Pancreas (tissue), 10 donors: ENCODE measurements around the gene SLC9A6. TPM values are rescaled to one million over a fixed set of nuclear protein-coding genes. Genes with fewer than 3 reads are reported as not detected.

Source experiments
- ATAC-seq, 4 donors: fragments of 200-7000 bp; cut with Tn5 transposase; one replicate each; pipeline versions ENCODE4 v1.8.0 to v1.9.1; 2020; ENCODE audit warnings: mild to moderate bottlenecking in 4 of 4, moderate library complexity in 4 of 4
- DNase-seq, 6 donors: peaks; one replicate each; pipeline ENCODE4 v3.0.0-alpha.2; 2020
- FAIRE-seq: peaks from 2 replicates; lab custom pipeline; 2012; peaks lifted over from hg19 to GRCh38; lab: Jason Lieb, UNC
- H3K27ac ChIP-seq, 4 donors: fragments of 200-600 bp; sonication (generic); 1 replicate in 3 of 4; 2 replicates in 1 of 4; pipeline versions ENCODE4 v1.5.0 to v1.8.0; 2020
- H3K27me3 ChIP-seq, 4 donors: fragments of 200-600 bp; one replicate each; pipeline ENCODE4 v1.8.0; 2021
- H3K36me3 ChIP-seq, 3 donors: fragments of 200-600 bp; sonication (generic) in 1 of 3; one replicate each; pipeline versions ENCODE4 v1.5.0 to v1.8.0; 2020 to 2021
- H3K4me1 ChIP-seq, 3 donors: fragments of 200-600 bp; one replicate each; pipeline ENCODE4 v1.8.0; 2021
- H3K4me3 ChIP-seq, 4 donors: fragments of 200-600 bp; sonication (generic) in 2 of 4; one replicate each; pipeline versions ENCODE4 v1.5.0 to v1.8.0; 2020 to 2021
- H3K9me3 ChIP-seq, 4 donors: fragments of 200-600 bp; one replicate each; pipeline ENCODE4 v1.8.0; 2021
- CTCF ChIP-seq, 4 donors: fragments of 200-600 bp; sonication (generic) in 3 of 4; IDR thresholded peaks; one replicate each; pipeline versions ENCODE4 v1.5.0 to v1.8.0; 2021; ENCODE audit warnings: antibody characterized with exemption in 4 of 4
- WGBS, 2 donors: extraction: QIAGEN DNeasy Blood & Tissue Kit; methylation state at CpG; one replicate each; pipeline ENCODE4 v1.1.7; 2013; 5-methylcytosine and 5-hydroxymethylcytosine counted together
- intact Hi-C, 3 donors: fragments of 100-400 bp; cut with DNase I; formaldehyde crosslinking; loops; one replicate each; pipeline versions ENCODE4 v1.11.1 to v1.14.2; 2022
- polyA plus RNA-seq, 2 donors: library from polyadenylated mRNA; stranded (reverse); fragments of 200-250 nt; gene quantifications; one replicate each; pipeline ENCODE4 v1.2.3, GENCODE V29; 2013
- total RNA-seq, 6 donors: library from RNA; stranded (reverse); fragmentation: NEBNext Ultra II Directional in 4 of 6; extraction: Animal tissue kit (Norgen Biotek cat#: 25700) in 4 of 6; gene quantifications; one replicate each; pipeline versions ENCODE4 v1.2.1 to v1.2.4, GENCODE V29; 2021 to 2023
- donor health status: healthy with polysubstance abuse.
- donor health status: DM: no; HTN: no; CAD: no; lungs with moderate emphysema.
- donor health status: DM: no; HTN: no; CAD: no.
- donor health status: control.
- donor health status: control.
- donor health status: Bipolar disorder and iron deficiency.
- donor health status: DM: yes; HTN: yes; CAD: no.
- donor health status: DM: no; HTN: no; CAD: no.
- donor health status: DM: no; HTN: no; CAD: no.
- donor health status: DM: yes; HTN: yes; CAD: no.

The SLC9A6 gene
- total and polyA plus RNA-seq, 8 donors: 2.1 to 8.3 (median 4.4) TPM

GRCh38 chrX:136030303-136031191 is 45.3 kb downstream of the SLC9A6 start:
- DNase-seq: no peak
- no peak for TF ChIP-seq CTCF (IDR thresholded peaks at IDR 0.05)
- WGBS, 2 donors: 61 to 86% methylated on average over 9 of the region's 9 CpGs
- H3K36me3 ChIP-seq: no peaks in the 10 kb centered on the region
- H3K4me3 ChIP-seq: no peak overlapping the region
- ATAC-seq: peak in 2 of 4 donors; percentile 34 to 35
- intact Hi-C loops: no loop called here
- FAIRE-seq: no peak
- H3K27me3 ChIP-seq: no peaks in the 10 kb centered on the region
- H3K4me1 ChIP-seq: no peaks in the 10 kb centered on the region
- H3K9me3 ChIP-seq: no peaks in the 10 kb centered on the region
- H3K27ac ChIP-seq: no peak overlapping the region

DNA sequence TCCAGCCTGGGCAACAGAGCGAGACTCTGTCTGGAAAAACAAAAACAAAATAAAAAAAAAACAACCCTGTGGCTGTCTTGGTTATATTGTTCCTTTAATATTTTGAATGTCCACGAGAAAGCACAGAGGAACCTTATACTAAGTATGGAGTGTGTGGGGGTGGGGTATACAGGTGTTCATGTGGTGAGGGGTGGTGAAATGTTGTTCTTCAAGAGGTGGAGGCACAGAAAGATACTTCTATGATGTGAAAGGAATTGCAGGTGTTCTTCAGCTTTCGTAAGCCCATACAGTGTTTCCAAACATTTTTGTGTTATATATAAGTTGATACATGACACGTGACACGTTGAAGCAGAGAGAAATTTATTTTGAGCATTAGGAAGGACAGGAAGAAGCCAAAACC is 46.4 kb downstream of the SLC9A6 start:
- no peaks in the 10 kb centered on the region for H3K27me3 ChIP-seq
- no peaks in the 10 kb centered on the region for H3K36me3 ChIP-seq
- intact Hi-C loops: no loop called here
- H3K4me3 ChIP-seq: no peak overlapping the region
- no peak for TF ChIP-seq CTCF (IDR thresholded peaks at IDR 0.05)
- no peak overlapping the region for H3K27ac ChIP-seq
- ATAC-seq (no peak), FAIRE-seq (no peak), DNase-seq (no peak)
- no peaks in the 10 kb centered on the region for H3K9me3 ChIP-seq
- H3K4me1 ChIP-seq: no peaks in the 10 kb centered on the region
- WGBS, 2 donors: 64 to 95% methylated on average over 5 of the region's 5 CpGs

DNA sequence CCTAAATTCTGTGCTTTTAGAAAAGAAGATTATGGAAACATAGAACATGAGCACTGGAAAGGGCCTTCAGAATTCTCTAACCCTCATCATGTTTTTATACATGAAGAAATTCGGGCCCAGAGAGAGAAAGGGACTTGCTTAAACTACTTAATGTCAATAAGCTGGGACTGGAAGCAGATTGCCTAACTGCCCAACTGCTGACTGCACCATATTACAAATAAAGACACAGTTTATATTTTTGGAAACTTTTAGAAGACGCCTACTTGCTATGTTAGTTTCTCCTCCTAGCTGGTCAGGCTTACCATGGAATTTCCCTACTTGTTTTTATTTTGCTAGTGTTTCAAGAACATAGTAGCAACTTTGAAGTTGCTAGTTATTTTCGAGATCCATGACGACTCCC is 47.1 kb downstream of the SLC9A6 start:
- WGBS, 2 donors: 60 to 87% methylated on average over 4 of the region's 4 CpGs
- Histone ChIP-seq H3K9me3 (no peaks in the 10 kb centered on the region), H3K27ac (no peak overlapping the region), H3K4me3 (no peak overlapping the region), H3K27me3 (no peaks in the 10 kb centered on the region), H3K4me1 (no peaks in the 10 kb centered on the region), H3K36me3 (no peaks in the 10 kb centered on the region)
- intact Hi-C loops: no loop called here
- TF ChIP-seq CTCF (IDR thresholded peaks at IDR 0.05): no peak
- FAIRE-seq: no peak
- no peak for DNase-seq
- no peak for ATAC-seq

- no peak for TF ChIP-seq CTCF (IDR thresholded peaks at IDR 0.05)
- ATAC-seq: no peak
- Histone ChIP-seq H3K27me3 (peaks cover 0 to 4% (median 0%) of the 10 kb centered on the region in 4 donors), H3K9me3 (no peaks in the 10 kb centered on the region), H3K36me3 (no peaks in the 10 kb centered on the region), H3K4me1 (no peaks in the 10 kb centered on the region), H3K4me3 (no peak overlapping the region), H3K27ac (no peak overlapping the region)
- DNase-seq: no peak
- FAIRE-seq: no peak
- intact Hi-C loops: no loop called here
- WGBS, 2 donors: 68 to 93% methylated on average over 1 of the region's 1 CpG
These were observed 49.4 kb downstream of the SLC9A6 start for GRCh38 chrX:136034668-136035067.

DNA sequence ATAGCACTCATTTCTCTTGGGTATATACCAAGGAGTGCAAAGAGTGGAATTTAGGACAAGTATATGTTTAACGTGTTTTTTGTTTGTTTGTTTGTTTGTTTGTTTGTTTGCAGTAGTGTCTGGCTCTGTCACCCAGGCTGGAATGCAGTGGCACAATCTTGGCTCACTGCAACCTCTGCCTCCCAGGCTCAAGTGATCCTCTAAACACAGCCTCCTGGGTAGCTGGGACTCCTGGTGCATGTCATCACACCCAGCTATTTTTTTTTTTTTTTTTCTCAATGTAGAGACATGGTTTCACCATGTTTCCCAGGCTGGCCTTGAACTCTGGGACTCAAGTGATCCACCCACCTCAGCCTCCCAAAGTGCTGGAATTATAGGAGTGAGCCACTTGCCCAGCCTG is 50.4 kb downstream of the SLC9A6 start:
- DNase-seq: no peak
- WGBS, 2 donors: 57% methylated on average over 1 of the region's 1 CpG

More for the DNA sequence above, 50.4 kb downstream of the SLC9A6 start:
- H3K36me3 ChIP-seq: no peaks in the 10 kb centered on the region
- intact Hi-C loops: no loop called here
- H3K4me3 ChIP-seq: no peak overlapping the region
- no peaks in the 10 kb centered on the region for H3K4me1 ChIP-seq
- no peak for TF ChIP-seq CTCF (IDR thresholded peaks at IDR 0.05)
- H3K27me3 ChIP-seq: peaks cover 0 to 4% (median 0%) of the 10 kb centered on the region in 4 donors
- FAIRE-seq: no peak
- ATAC-seq: no peak
- H3K9me3 ChIP-seq: no peaks in the 10 kb centered on the region
- H3K27ac ChIP-seq: no peak overlapping the region
